ENCODE results near the gene FRAS1.

DNA sequence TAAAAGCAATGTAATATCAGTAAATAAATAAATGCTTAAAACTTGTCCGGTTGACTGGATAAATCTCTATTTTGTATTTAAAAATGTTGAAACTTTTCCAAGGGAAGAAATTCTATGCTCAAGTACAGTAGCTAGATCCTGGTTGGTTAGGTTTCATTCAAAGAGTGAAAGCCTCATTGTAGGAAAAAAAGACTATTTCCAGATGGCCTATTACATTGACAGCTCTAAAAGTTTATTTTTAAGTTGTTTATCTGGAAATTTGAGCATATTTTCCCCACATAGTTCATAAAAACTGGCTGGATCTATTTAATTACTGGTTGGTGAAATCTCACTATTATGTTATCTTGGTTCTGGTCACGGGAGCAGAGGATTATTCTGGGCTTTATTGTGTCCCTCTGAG, 38.0 kb downstream of the FRAS1 start:
- TF ChIP-seq, protein P1, sequence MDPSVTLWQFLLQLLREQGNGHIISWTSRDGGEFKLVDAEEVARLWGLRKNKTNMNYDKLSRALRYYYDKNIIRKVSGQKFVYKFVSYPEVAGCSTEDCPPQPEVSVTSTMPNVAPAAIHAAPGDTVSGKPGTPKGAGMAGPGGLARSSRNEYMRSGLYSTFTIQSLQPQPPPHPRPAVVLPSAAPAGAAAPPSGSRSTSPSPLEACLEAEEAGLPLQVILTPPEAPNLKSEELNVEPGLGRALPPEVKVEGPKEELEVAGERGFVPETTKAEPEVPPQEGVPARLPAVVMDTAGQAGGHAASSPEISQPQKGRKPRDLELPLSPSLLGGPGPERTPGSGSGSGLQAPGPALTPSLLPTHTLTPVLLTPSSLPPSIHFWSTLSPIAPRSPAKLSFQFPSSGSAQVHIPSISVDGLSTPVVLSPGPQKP (IDR thresholded peaks at IDR 0.05; ENCODE audit: low read depth, low read length): no peak
- no peak for TF ChIP-seq TP53 (CRISPR knock-in tag; IDR thresholded peaks at IDR 0.05)
- TF ChIP-seq HMGXB4 (CRISPR knock-in tag; IDR thresholded peaks at IDR 0.05; ENCODE audit: borderline replicate concordance): no peak
- no peak for TF ChIP-seq POLR2A (IDR thresholded peaks at IDR 0.05; ENCODE audit: low read length)
- no peak for TF ChIP-seq CHD2 (IDR thresholded peaks at IDR 0.05; ENCODE audit: low read length, partially characterized antibody)
- TF ChIP-seq, protein P2, sequence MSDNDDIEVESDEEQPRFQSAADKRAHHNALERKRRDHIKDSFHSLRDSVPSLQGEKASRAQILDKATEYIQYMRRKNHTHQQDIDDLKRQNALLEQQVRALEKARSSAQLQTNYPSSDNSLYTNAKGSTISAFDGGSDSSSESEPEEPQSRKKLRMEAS (IDR thresholded peaks at IDR 0.05): no peak
